ENCODE data around the gene PHRF1.

PHRF1 gene

DNA sequence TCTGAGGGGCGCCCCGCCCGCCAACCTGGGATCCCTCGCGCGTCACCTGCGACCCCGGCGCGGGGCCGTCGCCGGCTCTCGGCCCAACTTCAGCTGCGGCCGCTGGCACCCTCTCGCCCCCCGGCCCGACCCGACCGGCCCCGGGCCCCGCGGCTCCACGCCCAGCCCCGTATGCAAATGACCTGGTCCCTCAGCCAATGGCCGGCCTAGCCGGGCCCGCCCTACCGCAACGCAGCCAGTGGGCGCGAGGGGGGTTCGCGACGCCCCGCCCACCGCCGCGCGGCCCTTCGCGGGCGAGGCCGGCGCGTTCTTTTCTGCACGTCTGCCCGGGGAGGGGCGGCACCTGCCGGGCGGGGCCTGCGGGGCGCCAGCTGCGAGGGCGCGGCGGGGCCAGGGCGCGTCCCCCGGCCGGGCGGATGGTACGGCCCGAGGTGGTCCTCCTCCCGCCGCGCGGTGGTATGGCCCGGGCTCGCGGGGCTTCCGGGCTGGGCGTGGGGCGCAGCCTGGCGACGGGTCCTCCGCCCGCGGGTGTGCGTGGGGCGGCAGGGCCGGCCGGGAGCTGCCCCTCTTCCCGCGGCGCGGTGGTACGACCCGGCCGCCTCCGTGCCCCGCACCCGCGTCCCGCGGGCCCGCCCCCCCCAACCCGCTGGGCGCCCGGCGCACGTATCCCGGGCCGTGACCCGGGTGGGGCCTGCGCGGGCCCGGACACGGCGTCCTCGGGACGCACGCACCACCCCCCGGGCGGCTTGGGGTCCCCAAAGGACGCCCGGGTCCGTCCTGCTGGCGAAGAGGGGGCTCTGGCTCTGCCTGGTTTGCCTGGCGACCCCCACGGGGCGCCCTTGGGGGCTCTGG lies 7.7 kb upstream of the PHRF1 start:
- in situ Hi-C loops (cut with MboI; ENCODE audit: low sequenced_read_pairs) = loop anchor here (25.0 kb wide), 1 partner anchor 144 kb away; the partner anchor contains the start of gene EPS8L2

DNA sequence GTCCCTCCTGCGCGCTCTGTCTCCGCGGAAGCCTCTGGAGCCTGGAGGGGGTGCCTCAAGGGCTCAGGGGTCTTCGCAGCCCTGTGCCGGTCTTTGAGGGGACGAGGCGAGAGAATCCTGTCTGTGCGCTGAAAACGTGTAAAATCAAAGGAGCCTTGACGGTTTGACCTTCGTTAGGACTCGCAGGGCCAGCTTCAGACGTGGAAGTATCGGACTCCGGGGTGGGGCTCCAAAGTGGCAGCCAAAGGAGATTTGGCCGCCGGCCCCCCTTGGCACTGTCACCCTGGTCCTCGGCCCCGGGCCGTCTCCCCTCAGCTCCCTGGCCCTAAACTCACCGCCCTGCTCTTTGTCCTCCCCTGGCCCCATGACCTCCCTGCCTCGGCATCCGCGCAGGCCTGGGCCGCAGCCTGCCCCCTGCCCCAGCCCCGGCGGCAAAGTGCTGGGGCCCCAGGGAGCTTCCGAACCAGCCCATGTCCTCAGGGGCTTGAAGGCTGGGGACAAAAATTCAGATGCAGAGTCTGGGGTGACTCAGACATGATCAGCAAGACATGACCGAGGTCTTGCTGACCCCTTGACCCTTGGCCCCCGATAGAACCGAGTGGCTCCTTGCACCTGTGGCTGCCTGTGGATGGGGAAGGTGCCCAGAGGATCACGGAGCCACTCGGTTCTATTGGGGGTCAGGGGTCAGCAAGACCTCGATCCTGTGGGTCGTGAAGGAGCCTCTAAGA lies 6.9 kb upstream of the PHRF1 start:
- in situ Hi-C loops (cut with MboI; ENCODE audit: low sequenced_read_pairs) = loop anchor here (25.0 kb wide), 1 partner anchor 143 kb away; the partner anchor contains the start of gene EPS8L2

DNA sequence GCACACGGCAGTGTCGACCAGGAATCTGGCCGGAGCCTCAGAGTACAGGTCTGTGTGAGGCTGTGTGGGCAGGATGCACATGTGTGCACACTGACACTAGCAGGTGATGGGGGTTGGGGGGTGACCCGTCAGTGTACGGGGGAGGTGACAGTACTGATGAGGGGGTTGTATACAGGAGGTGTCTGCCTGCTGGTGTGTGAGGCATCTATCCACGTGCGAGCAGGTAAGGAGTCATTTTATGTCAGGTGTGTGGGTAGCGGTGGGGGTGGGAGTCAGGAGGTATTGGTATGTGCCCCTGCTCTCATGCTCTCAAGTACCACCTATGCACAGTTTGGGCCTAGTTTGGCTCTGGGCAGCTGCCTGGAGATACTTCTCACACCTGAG lies 4.5 kb upstream of the PHRF1 start:
- in situ Hi-C loops (cut with MboI; ENCODE audit: low sequenced_read_pairs) = loop anchor here (25.0 kb wide), 1 partner anchor 141 kb away; the partner anchor contains the start of gene EPS8L2

DNA sequence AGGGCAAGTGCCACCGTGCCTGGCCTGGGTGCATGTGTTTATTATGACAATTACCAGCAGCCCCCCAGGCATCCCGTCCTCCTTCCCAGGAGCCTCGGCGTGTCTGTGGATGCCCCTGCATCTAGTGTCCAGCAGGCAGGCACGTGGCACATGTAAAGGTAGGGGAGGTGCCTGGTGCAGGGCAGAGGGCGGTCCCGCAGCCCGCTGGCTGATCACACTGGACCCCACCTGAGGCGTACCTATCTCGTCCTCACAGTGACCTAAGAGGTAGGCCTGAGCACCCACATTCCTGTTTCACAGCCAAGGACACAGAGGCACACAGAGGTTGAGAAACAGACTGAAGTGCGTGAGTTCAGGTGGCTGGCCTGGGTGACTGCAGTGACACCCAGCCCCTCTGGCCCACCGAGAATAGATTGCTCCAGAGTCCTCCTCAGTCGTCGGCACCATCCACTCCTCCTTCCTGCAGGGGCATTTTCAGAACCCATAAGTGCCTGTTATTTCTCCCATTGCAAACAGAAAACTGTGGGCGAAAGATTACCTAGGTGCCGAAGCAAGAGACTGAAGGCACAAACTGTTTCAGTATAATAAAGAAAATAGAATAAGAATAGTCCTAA lies 3.0 kb upstream of the PHRF1 start:
- in situ Hi-C loops (cut with MboI; ENCODE audit: low sequenced_read_pairs) = loop anchor here (25.0 kb wide), 1 partner anchor 139 kb away; the partner anchor contains the start of gene EPS8L2

DNA sequence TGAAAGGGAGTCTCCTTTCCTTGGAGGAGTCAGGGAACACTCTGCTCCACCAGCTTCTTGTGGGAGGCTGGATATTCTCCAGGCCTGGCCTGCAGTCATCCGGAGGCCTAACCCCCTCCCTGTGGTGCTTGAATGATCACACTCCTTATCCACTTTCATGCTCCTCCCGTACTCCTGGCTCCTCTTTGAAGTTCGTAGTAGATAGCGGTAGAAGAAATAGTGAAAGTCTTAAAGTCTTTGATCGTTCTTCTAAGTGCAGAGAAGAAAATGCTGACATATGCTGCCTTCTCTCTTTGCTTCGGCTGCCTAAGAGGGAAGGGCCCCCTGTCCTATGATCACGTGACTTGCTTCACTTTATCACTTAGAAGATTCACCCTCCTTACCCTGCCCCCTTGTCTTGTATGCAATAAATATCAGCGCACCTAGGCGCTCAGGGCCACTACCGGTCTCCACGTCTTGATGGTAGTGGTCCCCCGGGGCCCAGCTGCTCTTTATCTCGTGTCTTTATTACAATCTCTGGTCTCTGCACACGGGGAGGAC lies 2.2 kb upstream of the PHRF1 start:
- in situ Hi-C loops (cut with MboI; ENCODE audit: low sequenced_read_pairs) = loop anchor here (25.0 kb wide), 1 partner anchor 138 kb away; the partner anchor contains the start of gene EPS8L2

DNA sequence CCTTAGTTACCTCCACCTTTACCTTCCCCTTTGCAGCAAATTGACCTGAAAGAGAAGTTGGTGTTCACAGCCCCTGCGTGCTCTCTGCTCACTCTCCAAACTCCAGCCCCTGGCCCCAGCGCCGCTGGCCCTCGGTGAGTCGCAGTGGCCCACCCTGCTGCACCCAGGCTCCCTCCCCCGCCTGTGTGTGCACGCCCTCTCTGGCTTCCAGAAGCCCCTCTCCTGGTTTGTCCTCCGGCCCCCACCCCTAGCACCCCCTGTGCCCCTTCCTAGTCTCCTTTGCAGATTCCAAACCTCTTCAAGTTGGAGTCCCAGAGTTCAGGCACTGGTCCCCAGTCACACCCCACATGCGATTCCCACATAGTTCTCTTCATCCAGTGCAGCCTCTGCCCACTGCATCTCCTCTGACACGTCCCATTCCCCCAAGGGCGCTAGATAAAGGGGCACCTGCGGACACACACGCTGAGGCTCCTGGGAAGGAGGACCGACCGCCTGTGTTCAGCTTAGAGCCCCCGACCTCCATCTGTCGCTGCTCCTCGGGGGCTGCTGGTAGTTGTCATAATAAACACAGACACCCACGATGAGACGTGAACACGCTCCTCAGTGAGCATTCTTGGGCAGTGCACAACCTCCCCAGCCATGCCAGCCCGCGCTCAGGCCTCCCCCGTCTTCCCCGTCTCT lies 1.5 kb upstream of the PHRF1 start:
- in situ Hi-C loops (cut with MboI; ENCODE audit: low sequenced_read_pairs) = loop anchor here (25.0 kb wide), 1 partner anchor 138 kb away; the partner anchor contains the start of gene EPS8L2

DNA sequence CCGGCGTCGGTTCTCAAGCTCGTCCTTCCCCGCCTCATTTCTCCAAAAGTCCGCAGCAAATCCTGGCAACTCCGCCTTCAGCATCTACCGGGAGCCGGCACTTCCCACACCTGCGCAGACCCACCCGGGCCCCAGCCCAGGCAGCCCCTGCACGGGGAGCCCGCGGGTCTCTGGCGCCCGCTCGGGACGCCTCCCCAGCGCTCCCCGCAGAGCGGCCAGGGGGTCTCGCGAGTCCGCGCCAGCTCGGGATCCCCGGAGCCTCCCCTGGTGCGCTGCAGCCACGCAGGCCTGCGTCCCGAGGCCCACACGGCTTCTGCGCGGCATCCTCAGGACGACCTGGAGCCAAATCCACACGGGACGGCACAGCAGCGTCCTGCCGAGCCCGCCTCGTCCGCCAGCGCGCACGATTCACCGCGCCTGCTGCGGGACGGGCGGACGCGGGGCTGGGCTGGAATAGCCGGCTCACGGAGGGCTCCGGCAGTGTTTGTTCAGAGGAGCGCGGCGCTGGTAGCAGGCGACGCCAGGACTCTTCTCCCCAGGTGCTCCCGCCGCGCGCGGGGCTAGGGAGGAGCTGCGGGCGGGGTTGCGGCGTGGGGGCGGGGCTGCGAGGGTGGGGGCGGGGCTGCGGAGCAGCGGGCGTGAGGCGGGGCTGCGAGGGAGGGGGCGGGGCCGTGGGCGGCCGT lies 816 bp upstream of the PHRF1 start:
- in situ Hi-C loops (cut with MboI; ENCODE audit: low sequenced_read_pairs) = no loop called here

DNA sequence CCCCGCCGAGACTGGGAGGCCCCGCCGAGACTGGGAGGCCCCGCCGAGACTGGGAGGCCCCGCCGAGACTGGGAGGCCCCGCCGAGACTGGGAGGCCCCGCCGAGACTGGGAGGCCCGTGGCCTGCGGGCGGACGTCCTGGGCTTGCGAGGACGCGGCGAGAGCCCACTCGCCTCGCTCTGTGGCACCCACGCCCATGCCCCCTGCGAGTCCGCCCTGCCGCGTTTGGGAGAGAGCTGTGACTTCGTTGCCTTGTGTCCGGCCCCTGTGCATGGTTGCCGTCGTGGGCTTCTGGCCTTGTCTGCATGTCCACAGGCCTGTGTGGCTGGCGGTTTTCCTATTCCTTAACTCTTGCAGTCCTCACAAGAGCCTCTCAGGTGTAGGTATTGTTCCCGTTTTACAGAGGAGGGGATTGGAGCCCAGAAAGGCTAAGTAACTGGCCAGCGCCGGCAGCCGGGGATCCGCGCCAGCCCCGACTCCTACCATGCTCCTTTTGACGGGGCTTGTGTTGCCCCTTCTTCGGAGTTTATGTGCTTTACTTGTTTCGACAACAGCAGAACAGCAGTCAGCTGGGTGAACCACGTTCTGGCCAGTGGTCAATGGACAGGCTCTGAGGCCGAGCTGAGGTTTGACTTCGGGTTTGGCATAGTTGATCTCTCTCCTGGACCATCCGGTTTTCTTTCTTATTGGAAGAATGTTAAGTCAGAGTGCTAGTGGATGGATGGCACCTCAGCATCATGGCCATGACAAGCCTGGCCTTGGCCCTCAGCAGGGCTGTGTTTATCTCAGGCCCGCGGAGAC lies 741 bp downstream of the PHRF1 start:
- in situ Hi-C loops (cut with MboI; ENCODE audit: low sequenced_read_pairs) = no loop called here

DNA sequence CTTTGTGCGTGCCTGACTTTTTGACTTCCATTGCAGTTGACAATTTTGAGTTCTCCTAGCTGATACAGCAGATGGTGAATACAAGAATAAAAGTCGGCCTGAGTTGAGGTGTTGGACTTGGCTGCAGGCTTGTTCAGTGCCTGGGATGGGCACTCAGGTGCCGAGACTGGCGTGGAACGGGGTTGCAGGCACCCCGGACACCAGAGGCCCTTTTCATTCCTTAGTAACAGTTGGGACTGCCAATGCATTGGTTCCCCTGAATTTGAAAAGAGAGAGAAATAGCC lies 1.3 kb downstream of the PHRF1 start:
- in situ Hi-C loops (cut with MboI; ENCODE audit: low sequenced_read_pairs) = no loop called here

DNA sequence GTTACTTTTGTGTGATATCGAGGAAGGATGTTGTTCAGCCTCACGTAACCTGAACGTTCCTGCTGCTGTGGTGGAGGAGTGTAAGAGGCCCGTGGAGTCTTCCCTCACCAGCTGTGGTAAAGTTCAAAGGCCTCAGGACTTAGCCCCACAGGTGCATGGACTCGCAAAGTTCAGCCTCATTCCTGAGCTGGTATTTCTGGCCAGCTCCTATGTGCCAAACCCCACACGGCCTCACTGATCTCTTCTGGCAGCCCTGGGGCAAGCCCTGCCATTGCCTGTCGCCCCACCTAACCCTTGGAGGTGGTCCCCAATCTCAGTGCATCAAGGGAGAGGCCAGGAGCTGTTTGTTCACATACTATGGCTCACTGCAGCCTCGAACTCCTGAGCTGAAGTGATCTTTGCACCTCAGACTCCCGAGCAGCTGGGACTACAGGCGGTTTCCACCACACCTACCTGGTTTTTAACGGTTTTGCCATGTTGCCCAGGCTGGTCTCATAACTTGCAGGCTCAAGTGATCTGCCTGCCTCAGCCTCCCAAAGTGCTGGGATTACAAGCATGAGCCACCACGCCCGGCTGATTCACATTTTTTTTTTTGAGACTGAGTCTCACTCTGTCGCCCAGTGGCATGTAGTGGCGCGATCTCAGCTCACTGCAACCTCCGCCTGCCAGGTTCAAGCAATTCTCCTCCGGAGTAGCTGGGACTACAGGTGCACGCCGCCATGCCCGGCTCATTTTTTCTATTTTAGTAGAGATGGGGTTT lies 2.2 kb downstream of the PHRF1 start:
- in situ Hi-C loops (cut with MboI; ENCODE audit: low sequenced_read_pairs) = no loop called here

DNA sequence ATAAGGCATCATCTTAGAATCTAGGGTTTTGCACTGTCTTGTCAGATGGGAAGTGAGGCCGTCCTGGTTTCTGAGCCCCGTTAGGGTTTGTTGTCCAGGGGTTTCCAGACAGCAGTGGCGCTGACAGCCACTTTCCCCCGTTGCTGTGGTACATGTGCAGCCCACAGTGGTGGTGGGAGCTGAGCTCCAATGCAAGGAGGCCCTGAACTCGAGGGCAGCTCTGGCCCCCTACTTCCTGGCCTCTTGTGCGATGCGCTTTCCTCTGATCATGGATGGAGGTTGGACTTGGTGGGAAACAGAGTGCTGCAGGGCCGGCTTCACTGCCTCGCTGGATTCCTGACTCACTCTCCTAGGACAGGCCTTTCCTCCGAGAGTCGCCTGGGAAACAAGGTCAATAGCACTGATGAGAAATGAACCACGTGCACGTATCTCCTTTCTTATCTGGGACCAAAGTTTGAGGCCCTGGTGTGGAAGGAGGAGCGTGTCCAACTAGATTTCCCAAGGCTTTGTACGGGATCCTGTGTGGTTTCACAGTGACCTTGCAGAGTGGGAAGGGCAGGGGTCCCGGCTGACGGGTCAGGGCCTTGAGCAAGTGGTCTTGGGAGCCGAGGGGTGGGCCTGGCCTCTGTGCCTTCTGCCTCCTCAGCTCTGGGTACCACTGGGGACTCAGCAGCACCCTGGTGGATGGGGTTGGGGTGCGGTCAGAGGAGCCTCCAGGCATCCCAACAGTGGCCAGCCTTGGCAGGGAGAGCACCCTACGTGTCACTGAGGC lies 3.7 kb downstream of the PHRF1 start:
- in situ Hi-C loops (cut with MboI; ENCODE audit: low sequenced_read_pairs) = no loop called here

DNA sequence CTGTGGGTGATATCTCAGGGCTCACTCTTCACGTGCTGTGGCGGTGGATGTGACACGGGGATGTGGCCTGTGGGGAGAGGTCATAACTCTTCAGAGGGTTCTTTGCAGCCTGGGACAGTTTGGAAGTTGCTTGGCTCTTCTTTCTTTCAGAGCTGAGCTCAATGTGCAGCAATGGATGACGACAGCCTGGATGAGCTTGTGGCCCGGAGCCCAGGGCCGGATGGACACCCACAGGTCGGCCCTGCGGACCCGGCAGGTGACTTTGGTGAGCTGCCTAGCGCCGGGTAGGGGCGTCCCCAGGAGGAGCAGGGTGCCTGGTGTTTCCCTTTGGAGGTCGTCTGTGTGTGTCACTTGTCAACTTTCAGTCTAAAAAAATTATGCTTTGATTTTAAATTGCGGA lies 5.1 kb downstream of the PHRF1 start:
- in situ Hi-C loops (cut with MboI; ENCODE audit: low sequenced_read_pairs) = no loop called here

DNA sequence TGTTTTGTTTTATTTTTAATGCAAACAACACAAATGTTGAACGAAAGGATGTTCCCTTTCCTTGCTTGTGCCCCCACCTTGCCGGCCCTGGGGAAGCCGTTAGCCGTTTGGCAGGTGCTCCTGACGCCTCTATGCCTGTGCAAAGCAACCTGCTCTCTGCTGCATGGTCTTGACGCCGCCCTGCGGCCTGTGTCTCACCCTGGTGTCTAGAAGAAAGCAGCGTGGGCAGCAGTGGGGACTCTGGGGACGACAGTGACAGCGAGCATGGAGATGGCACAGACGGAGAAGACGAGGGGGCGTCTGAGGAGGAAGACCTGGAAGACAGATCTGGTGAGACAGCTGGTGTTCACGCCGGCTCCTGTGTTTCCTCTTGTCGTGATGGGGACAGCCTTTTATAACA lies 5.5 kb downstream of the PHRF1 start:
- in situ Hi-C loops (cut with MboI; ENCODE audit: low sequenced_read_pairs) = no loop called here

DNA sequence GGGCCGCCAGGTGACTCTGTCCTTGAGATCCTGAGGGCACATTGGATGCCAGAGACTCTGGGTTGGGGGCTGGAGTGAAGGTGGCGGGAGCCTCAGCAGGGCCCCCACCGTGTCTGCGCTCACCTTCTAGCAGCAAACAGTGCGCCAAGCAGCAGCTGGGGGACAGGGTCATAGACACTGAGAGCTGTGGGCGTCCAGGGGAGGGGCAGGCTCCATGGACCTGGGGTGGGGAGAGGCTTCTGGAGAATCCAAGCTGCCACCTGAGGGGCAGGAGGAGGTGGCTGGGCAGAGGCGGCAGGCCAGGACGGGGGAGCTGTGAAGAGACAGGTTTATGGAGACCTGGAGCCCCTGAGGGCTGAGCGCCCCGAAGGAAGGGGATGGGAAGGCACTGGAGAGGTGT lies 8.0 kb downstream of the PHRF1 start:
- in situ Hi-C loops (cut with MboI; ENCODE audit: low sequenced_read_pairs) = no loop called here

DNA sequence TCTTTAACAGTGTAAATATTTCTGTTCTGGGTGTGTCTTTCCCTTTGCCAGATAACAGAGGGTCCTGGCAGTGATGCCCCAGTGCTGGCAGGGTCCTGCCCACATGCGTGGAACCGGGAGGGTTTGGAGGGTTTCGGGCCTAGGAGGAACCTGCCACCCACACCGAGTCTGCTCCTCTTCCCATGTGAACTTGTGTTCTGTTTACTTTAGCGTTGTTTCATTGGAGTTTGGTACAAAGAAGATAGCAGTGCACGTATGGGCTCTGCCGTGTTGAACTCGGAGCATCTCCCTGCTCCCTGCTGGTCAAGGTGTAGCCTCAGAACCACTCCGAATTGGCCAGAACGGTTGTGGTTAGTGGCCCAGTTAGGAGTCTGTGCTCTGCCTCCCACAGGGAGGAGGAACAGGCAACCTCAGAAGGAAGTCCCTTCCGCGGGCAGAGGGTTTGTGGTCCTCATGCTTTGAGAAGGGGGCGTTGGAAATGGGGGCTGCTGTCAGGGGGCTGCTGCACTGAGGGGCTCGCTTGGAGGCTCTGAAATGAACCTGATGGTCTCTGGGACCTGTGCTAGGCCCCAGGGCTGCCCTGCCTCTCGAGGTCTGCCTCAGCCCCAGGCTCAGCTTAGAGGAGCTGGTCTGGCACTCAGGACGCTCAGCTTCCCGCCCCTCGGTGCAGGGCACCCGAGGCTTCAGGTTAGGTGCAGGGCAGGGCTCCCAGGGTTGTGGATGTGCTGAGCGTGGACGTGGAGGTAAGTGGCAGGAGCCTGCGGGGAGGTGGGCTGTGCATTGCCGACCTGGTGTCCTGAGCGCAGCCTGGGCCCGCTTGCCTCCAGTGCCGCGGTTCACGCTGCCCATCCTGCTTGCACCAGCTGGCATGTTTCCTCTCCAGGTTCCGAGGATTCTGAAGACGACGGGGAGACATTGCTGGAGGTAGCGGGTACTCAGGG lies 10.4 kb downstream of the PHRF1 start:
- in situ Hi-C loops (cut with MboI; ENCODE audit: low sequenced_read_pairs) = no loop called here

DNA sequence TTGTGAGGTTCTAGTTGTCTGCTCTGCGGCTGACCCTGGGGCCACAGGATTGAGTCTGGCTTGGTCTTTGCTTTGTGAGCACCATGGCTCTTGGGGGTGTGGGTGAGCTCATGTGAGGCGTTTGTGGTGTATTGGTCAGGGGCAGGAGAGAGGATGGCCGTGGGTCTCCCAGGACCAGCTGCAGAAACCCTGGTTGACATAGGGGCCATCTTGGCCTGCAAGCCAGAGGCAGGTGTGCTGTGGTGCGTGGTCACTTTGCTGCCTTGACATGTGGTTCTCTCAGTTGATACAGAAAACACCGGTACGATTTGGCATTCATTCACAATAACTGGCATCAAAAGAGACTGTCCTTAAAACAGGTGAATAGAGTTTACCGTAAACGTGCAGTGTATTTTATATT lies 11.3 kb downstream of the PHRF1 start:
- in situ Hi-C loops (cut with MboI; ENCODE audit: low sequenced_read_pairs) = no loop called here

DNA sequence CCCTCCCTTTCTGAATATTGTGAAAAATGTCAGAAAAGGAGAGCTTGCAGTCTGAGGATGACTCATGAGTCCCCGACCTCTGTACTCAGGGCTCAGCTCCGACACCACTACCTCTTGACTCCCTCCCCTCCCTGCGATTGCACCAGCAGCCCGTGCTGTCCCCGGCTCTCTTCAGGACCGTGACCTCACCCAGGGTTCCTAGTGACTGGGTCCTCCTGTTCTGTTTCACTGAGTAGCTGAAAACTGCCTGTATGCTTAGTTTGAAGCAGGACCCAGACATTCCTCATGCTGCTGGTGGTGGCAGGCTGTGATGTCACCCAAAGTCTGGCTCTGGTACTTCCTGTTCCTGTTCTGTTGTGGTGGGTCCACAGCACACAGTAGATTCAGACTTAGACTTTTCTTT lies 11.7 kb downstream of the PHRF1 start:
- in situ Hi-C loops (cut with MboI; ENCODE audit: low sequenced_read_pairs) = no loop called here

Measured in HL-60/S4 (cell line).